ENCODE measurements around the gene MACF1. TPM values are rescaled to one million over a fixed set of nuclear protein-coding genes. Genes with fewer than 3 reads are reported as not detected.
A peak's percentile ranks its signal among the peaks of the same experiment; 100 is the strongest.

Gene MACF1
- total RNA-seq, 4 donors from 2014 or later: 78.7 to 139 (median 113) TPM

DNA sequence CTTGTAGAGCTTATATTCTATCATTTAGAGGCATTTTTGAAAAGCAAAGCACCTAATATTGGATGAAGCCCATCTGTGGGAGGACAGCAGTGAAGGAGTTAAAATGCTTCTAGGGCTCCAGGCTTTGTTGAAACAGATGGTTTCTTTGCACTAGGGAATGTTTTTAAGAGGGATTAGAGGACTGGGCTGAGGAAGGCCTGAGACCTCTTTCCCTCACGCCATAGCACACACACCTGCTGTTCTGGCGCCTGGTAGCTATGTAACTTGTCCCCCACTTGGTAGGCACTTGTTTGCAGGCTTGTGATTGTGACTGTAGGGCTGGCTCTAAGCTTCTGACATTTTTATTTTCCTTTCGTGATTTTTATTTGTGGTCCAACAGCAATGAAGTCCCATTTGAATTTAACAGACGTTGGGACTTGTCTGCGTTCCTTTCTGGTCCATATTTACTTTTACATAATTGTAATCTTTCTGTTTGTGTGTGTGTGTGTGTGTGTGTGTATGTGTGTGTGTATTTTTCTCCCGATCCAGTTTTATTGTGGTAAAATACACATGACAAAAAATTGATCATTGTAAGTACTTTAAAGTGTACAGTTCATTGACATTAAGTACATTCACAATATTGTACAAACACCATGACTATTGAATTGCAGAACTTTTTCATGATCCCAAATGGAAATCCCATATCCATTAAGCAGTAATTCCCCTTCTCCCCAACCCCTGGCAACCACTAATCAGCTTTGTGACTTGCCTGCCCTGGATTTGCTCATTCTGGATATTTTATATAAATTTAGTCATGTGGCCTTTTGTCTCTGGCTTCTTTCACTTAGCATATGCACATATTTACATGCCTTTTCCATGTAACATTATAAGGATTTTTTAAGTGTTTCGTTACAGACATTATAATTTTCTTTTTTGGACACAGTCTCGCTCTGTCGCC, 33.5 kb upstream of the MACF1 start:
- Histone ChIP-seq H3K27me3 (no peaks in the 10 kb centered on the region), H3K36me3 (no peaks in the 10 kb centered on the region), H3K4me1 (peaks cover 54 to 71% of the 10 kb centered on the region in 2 donors), H3K9me3 (no peaks in the 10 kb centered on the region), H3K4me3 (no peak overlapping the region), H3K27ac (peak overlapping the region; percentile 51 to 75 (median 62))
- no peak for DNase-seq
- intact Hi-C loops (cut with DNase I; ENCODE audit: low total_unique reads) (no loop called here), in situ Hi-C loops (cut with MboI; ENCODE audit: low sequenced_read_pairs in 4 of 4) (no loop called here)
- TF ChIP-seq, protein P1, sequence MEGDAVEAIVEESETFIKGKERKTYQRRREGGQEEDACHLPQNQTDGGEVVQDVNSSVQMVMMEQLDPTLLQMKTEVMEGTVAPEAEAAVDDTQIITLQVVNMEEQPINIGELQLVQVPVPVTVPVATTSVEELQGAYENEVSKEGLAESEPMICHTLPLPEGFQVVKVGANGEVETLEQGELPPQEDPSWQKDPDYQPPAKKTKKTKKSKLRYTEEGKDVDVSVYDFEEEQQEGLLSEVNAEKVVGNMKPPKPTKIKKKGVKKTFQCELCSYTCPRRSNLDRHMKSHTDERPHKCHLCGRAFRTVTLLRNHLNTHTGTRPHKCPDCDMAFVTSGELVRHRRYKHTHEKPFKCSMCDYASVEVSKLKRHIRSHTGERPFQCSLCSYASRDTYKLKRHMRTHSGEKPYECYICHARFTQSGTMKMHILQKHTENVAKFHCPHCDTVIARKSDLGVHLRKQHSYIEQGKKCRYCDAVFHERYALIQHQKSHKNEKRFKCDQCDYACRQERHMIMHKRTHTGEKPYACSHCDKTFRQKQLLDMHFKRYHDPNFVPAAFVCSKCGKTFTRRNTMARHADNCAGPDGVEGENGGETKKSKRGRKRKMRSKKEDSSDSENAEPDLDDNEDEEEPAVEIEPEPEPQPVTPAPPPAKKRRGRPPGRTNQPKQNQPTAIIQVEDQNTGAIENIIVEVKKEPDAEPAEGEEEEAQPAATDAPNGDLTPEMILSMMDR (IDR thresholded peaks at IDR 0.05 in 4 of 5, conservative IDR thresholded peaks at IDR 0.05 in 1 of 5): no peak
- TF ChIP-seq POLR2A (IDR thresholded peaks at IDR 0.05): no peak
- ATAC-seq: peak in 1 of 2 donors; percentile 59

DNA sequence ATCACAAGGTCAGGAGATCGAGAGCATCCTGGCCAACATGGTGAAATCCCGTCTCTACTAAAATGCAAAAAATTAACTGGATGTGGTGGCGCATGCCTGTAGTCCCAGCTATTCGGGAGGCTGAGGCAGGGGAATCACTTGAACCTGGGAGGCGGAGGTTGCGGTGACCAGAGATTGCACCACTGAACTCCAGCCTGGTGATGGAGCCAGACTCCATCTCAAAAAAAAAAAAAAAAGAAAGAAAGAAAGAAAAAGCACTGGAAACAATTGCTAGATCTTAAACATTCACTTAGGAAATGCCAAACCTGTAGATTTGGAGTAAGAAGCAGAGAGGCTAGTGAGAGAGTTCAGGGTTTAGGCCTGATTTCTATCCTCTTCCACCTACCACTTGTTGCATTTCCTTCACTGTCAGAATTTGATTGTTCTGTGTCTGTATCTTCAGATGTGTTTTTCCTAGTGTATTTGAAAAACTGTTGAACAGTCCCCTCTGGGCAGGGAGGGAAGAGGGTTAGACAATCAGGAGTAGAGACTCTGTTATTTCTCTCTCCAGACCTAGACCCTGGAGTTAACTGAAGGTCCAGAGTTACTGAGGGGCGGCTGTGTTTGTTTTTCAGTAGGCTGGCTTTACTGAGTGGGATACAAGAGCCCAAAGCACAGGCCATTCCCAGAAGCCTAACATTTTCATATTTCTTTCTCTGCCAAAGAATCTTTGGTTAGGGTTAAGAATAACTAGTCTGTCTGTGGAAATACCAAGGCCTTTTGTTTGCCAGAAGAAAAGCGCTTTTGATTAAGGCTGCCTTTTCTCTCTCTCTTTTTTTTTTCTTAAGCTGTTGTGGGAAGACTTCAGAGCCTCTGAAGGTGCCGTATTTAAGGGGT, 31.1 kb upstream of the MACF1 start:
- intact Hi-C loops (cut with DNase I; ENCODE audit: low total_unique reads): no loop called here
- ATAC-seq: no peak
- in situ Hi-C loops (cut with MboI; ENCODE audit: low sequenced_read_pairs in 4 of 4): no loop called here
- H3K4me3 ChIP-seq: no peak overlapping the region
- H3K27me3 ChIP-seq: no peaks in the 10 kb centered on the region
- H3K9me3 ChIP-seq: no peaks in the 10 kb centered on the region
- peak overlapping the region; percentile 63 to 75 (median 69) for H3K27ac ChIP-seq
- peaks cover 63 to 68% of the 10 kb centered on the region in 2 donors for H3K4me1 ChIP-seq
- no peak for DNase-seq
- TF ChIP-seq POLR2A (IDR thresholded peaks at IDR 0.05): no peak
- TF ChIP-seq, protein P1 (IDR thresholded peaks at IDR 0.05 in 4 of 5, conservative IDR thresholded peaks at IDR 0.05 in 1 of 5): no peak
- H3K36me3 ChIP-seq: no peaks in the 10 kb centered on the region

DNA sequence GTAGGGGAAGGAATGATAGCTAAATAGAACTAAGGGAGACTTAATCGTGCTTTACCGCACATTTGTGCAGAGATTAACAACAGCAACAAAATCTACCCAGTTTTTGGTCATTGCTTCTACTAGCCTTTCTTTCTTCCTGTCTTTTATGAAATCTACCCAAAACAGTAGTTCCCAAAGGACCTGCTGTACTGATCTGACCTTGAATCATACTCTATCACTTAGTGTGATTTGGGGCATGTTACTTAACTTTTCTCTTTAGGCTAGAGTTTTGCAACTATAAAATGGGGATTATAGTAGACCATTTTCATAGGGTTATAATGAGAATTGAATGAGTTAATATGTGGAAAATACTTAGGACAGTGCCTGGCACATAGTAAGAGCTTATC, 30.5 kb upstream of the MACF1 start:
- intact Hi-C loops (cut with DNase I; ENCODE audit: low total_unique reads) (no loop called here), in situ Hi-C loops (cut with MboI; ENCODE audit: low sequenced_read_pairs in 4 of 4) (no loop called here)
- Histone ChIP-seq H3K27ac (peak overlapping the region; percentile 63 to 75 (median 69)), H3K9me3 (no peaks in the 10 kb centered on the region), H3K4me1 (peaks cover 69 to 74% of the 10 kb centered on the region in 2 donors), H3K4me3 (no peak overlapping the region), H3K27me3 (no peaks in the 10 kb centered on the region), H3K36me3 (no peaks in the 10 kb centered on the region)
- TF ChIP-seq, protein P1 (IDR thresholded peaks at IDR 0.05 in 4 of 5, conservative IDR thresholded peaks at IDR 0.05 in 1 of 5): no peak
- TF ChIP-seq POLR2A (IDR thresholded peaks at IDR 0.05): no peak
- ATAC-seq (peak; percentile 20 to 49), DNase-seq (no peak)

DNA sequence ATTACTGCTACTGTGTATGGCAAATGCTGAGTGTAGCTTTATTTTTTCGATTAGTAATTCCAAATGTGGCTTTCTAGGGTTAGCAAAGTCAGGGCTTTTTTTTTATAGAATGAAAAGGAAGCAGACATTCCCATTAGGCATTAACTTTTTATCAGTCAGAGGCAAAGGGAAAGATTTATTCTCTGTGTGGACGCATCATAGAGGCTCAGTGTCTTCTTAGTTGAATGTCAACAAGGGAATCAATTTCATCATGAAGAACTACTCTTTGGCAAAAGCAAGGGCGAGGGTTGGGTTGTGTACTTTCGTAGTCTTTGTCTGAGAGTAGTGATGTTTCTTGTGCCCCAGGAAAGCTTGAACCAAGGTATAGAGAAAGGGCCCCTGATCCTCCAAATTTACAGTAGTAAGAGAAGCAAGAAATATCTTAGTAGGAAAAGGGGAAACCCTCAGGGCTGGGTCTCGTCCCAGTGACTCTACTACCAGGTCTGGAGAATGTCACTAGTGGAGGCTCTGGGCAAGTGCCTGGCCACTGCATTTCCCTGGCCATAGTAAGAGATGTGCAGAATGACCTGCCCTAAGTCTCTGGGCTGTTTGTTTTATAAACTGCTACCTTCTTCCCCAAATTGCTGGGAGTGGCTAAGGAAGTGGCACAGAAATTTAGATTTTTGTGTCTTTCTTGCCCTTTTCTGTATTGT, 30.0 kb upstream of the MACF1 start:
- DNase-seq: no peak
- intact Hi-C loops (cut with DNase I; ENCODE audit: low total_unique reads) (no loop called here), in situ Hi-C loops (cut with MboI; ENCODE audit: low sequenced_read_pairs in 4 of 4) (no loop called here)
- no peak overlapping the region for H3K4me3 ChIP-seq
- H3K36me3 ChIP-seq: no peaks in the 10 kb centered on the region
- peak; percentile 69 to 74 for ATAC-seq
- H3K9me3 ChIP-seq: no peaks in the 10 kb centered on the region
- peak overlapping the region; percentile 63 to 75 (median 69) for H3K27ac ChIP-seq
- TF ChIP-seq, protein P1 (IDR thresholded peaks at IDR 0.05 in 4 of 5, conservative IDR thresholded peaks at IDR 0.05 in 1 of 5): no peak
- TF ChIP-seq POLR2A (IDR thresholded peaks at IDR 0.05): no peak
- no peaks in the 10 kb centered on the region for H3K27me3 ChIP-seq
- peaks cover 72 to 76% of the 10 kb centered on the region in 2 donors for H3K4me1 ChIP-seq

Data from gastrocnemius medialis (tissue), 4 donors.